H1 (cell line): ENCODE data around the gene DPF1.

Source experiments
- ATF3 ChIP-seq: IDR thresholded peaks from 2 replicates; pipeline ENCODE4 v1.6.1; 2011; ENCODE audit warnings: low read depth, mild to moderate bottlenecking, low read length; ENCODE audit not compliant: insufficient read depth
- BRCA1 ChIP-seq: IDR thresholded peaks from 2 replicates; pipeline ENCODE4 v1.6.1; 2012; ENCODE audit warnings: low read depth, low read length, improper control_type of control experiment
- CHD2 ChIP-seq: IDR thresholded peaks from 2 replicates; pipeline ENCODE4 v1.6.1; 2012; ENCODE audit warnings: low read length, improper control_type of control experiment
- EP300 ChIP-seq, 2 experiments: IDR thresholded peaks; 1 replicate in 1 of 2; 2 replicates in 1 of 2; pipeline ENCODE4 v1.6.1; 2011 to 2012; ENCODE audit warnings: low read depth in 2 of 2, low read length in 2 of 2, mild to moderate bottlenecking in 2 of 2, borderline replicate concordance in 1 of 2, inconsistent platforms in 1 of 2, moderate library complexity in 1 of 2
- POLR2AphosphoS5 ChIP-seq: IDR thresholded peaks from 2 replicates; pipeline ENCODE4 v1.6.1; 2011; ENCODE audit warnings: low read depth, low read length
- SIN3A ChIP-seq, 2 experiments: IDR thresholded peaks in 1 of 2; conservative IDR thresholded peaks in 1 of 2; 2 replicates each; pipeline ENCODE4 v1.6.1; 2011 to 2012; ENCODE audit warnings: low read length in 2 of 2, improper control_type of control experiment in 1 of 2, low read depth in 1 of 2, mild to moderate bottlenecking in 1 of 2
- TAF1 ChIP-seq: IDR thresholded peaks from 2 replicates; pipeline ENCODE4 v1.6.1; 2011; ENCODE audit warnings: mild to moderate bottlenecking, low read depth, low read length
- YY1 ChIP-seq: IDR thresholded peaks from 2 replicates; pipeline ENCODE4 v1.6.1; 2011; ENCODE audit warnings: low read depth, mild to moderate bottlenecking, low read length
- ZNF274 ChIP-seq: IDR thresholded peaks from 2 replicates; pipeline ENCODE4 v1.7.0; 2012; ENCODE audit warnings: low read length, borderline replicate concordance; ENCODE audit errors: extremely low read depth
- TF ChIP-seq, protein P1 (sequence below), 3 experiments: IDR thresholded peaks; 1 replicate in 2 of 3; 2 replicates in 1 of 3; pipeline versions ENCODE4 v1.5.1 to v1.6.1; 2011; ENCODE audit warnings: low read length in 3 of 3, mild to moderate bottlenecking in 3 of 3, inconsistent platforms in 2 of 3, low read depth in 1 of 3, moderate library complexity in 1 of 3; ENCODE audit not compliant: insufficient read depth in 1 of 3; ENCODE audit errors: control extremely low read depth in 1 of 3

DNA sequence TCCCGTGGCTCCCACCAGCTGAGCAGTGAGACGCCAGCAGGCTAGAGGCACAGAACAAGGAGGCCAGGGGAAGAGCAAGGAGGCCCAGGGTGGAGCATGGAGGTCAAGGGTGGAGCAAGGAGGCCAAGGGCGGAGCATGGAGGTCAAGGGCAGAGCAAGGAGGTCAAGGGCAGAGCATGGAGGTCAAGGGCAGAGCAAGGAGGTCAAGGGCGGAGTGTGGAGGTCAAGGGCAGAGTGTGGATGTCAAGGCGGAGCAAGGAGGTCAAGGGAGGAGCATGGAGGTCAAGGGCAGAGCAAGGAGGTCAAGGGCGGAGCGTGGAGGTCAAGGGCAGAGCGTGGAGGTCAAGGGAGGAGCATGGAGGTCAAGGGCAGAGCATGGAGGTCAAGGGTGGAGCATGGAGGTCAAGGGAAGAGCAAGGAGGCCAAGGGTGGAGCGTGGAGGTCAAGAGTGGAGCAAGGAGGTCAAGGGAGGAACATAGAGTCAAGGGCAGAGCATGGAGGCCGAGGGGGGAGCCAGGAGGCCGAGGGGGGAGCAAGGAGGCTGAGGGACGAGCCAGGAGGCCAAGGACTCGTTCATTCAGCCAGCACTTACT, 27.7 kb downstream of the DPF1 start:
- TF ChIP-seq TAF1 (no peak), CHD2 (no peak), ATF3 (no peak), ZNF274 (no peak), POLR2AphosphoS5 (no peak), YY1 (no peak), EP300 (IDR thresholded peaks at IDR 0.05; ENCODE audit: borderline replicate concordance in 1 of 2, low read depth in 2 of 2, low read length in 2 of 2) (no peak), BRCA1 (no peak), SIN3A (conservative IDR thresholded peaks at IDR 0.05 in 1 of 2, IDR thresholded peaks at IDR 0.05 in 1 of 2; ENCODE audit: low read depth in 1 of 2, low read length in 2 of 2) (no peak)
- TF ChIP-seq, protein P1, sequence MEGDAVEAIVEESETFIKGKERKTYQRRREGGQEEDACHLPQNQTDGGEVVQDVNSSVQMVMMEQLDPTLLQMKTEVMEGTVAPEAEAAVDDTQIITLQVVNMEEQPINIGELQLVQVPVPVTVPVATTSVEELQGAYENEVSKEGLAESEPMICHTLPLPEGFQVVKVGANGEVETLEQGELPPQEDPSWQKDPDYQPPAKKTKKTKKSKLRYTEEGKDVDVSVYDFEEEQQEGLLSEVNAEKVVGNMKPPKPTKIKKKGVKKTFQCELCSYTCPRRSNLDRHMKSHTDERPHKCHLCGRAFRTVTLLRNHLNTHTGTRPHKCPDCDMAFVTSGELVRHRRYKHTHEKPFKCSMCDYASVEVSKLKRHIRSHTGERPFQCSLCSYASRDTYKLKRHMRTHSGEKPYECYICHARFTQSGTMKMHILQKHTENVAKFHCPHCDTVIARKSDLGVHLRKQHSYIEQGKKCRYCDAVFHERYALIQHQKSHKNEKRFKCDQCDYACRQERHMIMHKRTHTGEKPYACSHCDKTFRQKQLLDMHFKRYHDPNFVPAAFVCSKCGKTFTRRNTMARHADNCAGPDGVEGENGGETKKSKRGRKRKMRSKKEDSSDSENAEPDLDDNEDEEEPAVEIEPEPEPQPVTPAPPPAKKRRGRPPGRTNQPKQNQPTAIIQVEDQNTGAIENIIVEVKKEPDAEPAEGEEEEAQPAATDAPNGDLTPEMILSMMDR (IDR thresholded peaks at IDR 0.05; ENCODE audit: control extremely low read depth in 1 of 3, insufficient read depth in 1 of 3, low read depth in 1 of 3, low read length in 3 of 3): no peak
